H9 (cell line): ENCODE results near the gene ACTL7A. TPM values are rescaled to one million over a fixed set of nuclear protein-coding genes. Genes with fewer than 3 reads are reported as not detected.

Experiments
- DNase-seq: peaks from one replicate; pipeline ENCODE4 v3.0.0-alpha.2; 2017
- H2AFZ ChIP-seq: one replicate; pipeline ENCODE4 v1.6.1; 2013; ENCODE audit warnings: mild to moderate bottlenecking, low read length, control low read depth, moderate library complexity
- H2AK5ac ChIP-seq: 2 replicates; pipeline ENCODE4 v1.6.1; 2013; ENCODE audit warnings: low read length, control low read depth, mixed read lengths; ENCODE audit not compliant: insufficient read length
- H2BK120ac ChIP-seq: one replicate; pipeline ENCODE4 v1.6.1; 2013; ENCODE audit warnings: low read depth, mild to moderate bottlenecking, low read length, control low read depth, inconsistent platforms; ENCODE audit not compliant: poor library complexity, severe bottlenecking
- H2BK12ac ChIP-seq: 2 replicates; pipeline ENCODE4 v1.6.1; 2013; ENCODE audit warnings: low read length, control low read depth, mixed read lengths, low read depth; ENCODE audit not compliant: insufficient read length
- H2BK15ac ChIP-seq: 2 replicates; pipeline ENCODE4 v1.6.1; 2013; ENCODE audit warnings: low read depth, low read length, control low read depth
- H2BK20ac ChIP-seq: one replicate; pipeline ENCODE4 v1.6.1; 2013; ENCODE audit warnings: low read depth, mild to moderate bottlenecking, low read length, control low read depth, inconsistent platforms; ENCODE audit not compliant: poor library complexity, severe bottlenecking
- H2BK5ac ChIP-seq: 2 replicates; pipeline ENCODE4 v1.6.1; 2013; ENCODE audit warnings: low read length, control low read depth, mixed read lengths; ENCODE audit not compliant: insufficient read length
- H3K14ac ChIP-seq: 2 replicates; pipeline ENCODE4 v1.6.1; 2013; ENCODE audit warnings: low read length, control low read depth; ENCODE audit not compliant: insufficient read depth
- H3K18ac ChIP-seq: 2 replicates; pipeline ENCODE4 v1.6.1; 2013; ENCODE audit warnings: low read depth, mild to moderate bottlenecking, mixed read lengths, low read length, control low read depth; ENCODE audit not compliant: insufficient read length
- H3K23ac ChIP-seq: 2 replicates; pipeline ENCODE4 v1.6.1; 2013; ENCODE audit warnings: low read length, control low read depth, mixed read lengths, low read depth; ENCODE audit not compliant: insufficient read length
- H3K23me2 ChIP-seq: 2 replicates; pipeline ENCODE4 v1.6.1; 2013; ENCODE audit warnings: low read depth, mild to moderate bottlenecking, mixed read lengths, low read length, control low read depth; ENCODE audit not compliant: insufficient read length, poor library complexity, severe bottlenecking
- H3K27ac ChIP-seq: 2 replicates; pipeline ENCODE4 v1.5.1; 2013; ENCODE audit warnings: low read length, control low read depth, mixed read lengths, low read depth; ENCODE audit not compliant: insufficient read length
- H3K27me3 ChIP-seq: 2 replicates; pipeline ENCODE4 v1.6.1; 2013; ENCODE audit warnings: low read length, control low read depth, inconsistent platforms; ENCODE audit not compliant: insufficient read depth
- H3K4ac ChIP-seq: 2 replicates; pipeline ENCODE4 v1.6.1; 2013; ENCODE audit warnings: low read depth, mild to moderate bottlenecking, control low read depth, inconsistent platforms, low read length, moderate library complexity
- H3K4me1 ChIP-seq: 2 replicates; pipeline ENCODE4 v1.6.1; 2013; ENCODE audit warnings: low read length, control low read depth, inconsistent platforms; ENCODE audit not compliant: insufficient read depth
- H3K4me2 ChIP-seq: 2 replicates; pipeline ENCODE4 v1.6.1; 2013; ENCODE audit warnings: low read length, control low read depth, mixed read lengths; ENCODE audit not compliant: insufficient read length, insufficient read depth
- H3K56ac ChIP-seq: 2 replicates; pipeline ENCODE4 v1.6.1; 2013; ENCODE audit warnings: low read depth, mild to moderate bottlenecking, mixed read lengths, low read length, control low read depth; ENCODE audit not compliant: insufficient read length
- H3K79me1 ChIP-seq: 2 replicates; pipeline ENCODE4 v1.6.1; 2013; ENCODE audit warnings: low read depth, mild to moderate bottlenecking, moderate library complexity, low read length, control low read depth, inconsistent platforms; ENCODE audit not compliant: insufficient read depth, poor library complexity, severe bottlenecking
- H3K79me2 ChIP-seq: 2 replicates; pipeline ENCODE4 v1.6.1; 2013; ENCODE audit warnings: low read length, control low read depth, inconsistent platforms; ENCODE audit not compliant: insufficient read depth
- H3K9ac ChIP-seq: 2 replicates; pipeline ENCODE4 v1.6.1; 2013; ENCODE audit warnings: low read length, control low read depth, mixed read lengths; ENCODE audit not compliant: insufficient read length; ENCODE audit errors: extremely low read depth
- H3K9me3 ChIP-seq: one replicate; pipeline ENCODE4 v1.6.1; 2013; ENCODE audit warnings: low read depth, low read length, inconsistent platforms; ENCODE audit not compliant: control insufficient read depth
- H3T11ph ChIP-seq: one replicate; pipeline ENCODE4 v1.6.1; 2013; ENCODE audit warnings: mild to moderate bottlenecking, low read length, control low read depth, inconsistent platforms
- H4K20me1 ChIP-seq: one replicate; pipeline ENCODE4 v1.6.1; 2013; ENCODE audit not compliant: control insufficient read depth, insufficient read length, insufficient read depth
- H4K5ac ChIP-seq: 2 replicates; pipeline ENCODE4 v1.6.1; 2013; ENCODE audit warnings: low read depth, mild to moderate bottlenecking, mixed read lengths, low read length, control low read depth; ENCODE audit not compliant: insufficient read length
- H4K8ac ChIP-seq: replicated peaks from 2 replicates; pipeline ENCODE4 v1.6.1; 2013; ENCODE audit warnings: low read length, control low read depth, mixed read lengths, low read depth; ENCODE audit not compliant: insufficient read length
- H4K91ac ChIP-seq: 2 replicates; pipeline ENCODE4 v1.6.1; 2013; ENCODE audit warnings: low read depth, mild to moderate bottlenecking, moderate library complexity, mixed read lengths, low read length, control low read depth; ENCODE audit not compliant: insufficient read length
- H3K27ac Mint-ChIP-seq, 3 experiments: 2 replicates in 2 of 3; 3 replicates in 1 of 3; pipeline ENCODE4 v1.8.0; 2020 to 2021; ENCODE audit warnings: mixed read lengths in 3 of 3, mild to moderate bottlenecking in 1 of 3, moderate library complexity in 1 of 3
- H3K27me3 Mint-ChIP-seq: 2 replicates; pipeline ENCODE4 v1.8.0; 2021; ENCODE audit warnings: low read depth, mild to moderate bottlenecking, moderate library complexity, mixed read lengths
- H3K36me3 Mint-ChIP-seq, 3 experiments: 2 replicates in 2 of 3; 3 replicates in 1 of 3; pipeline ENCODE4 v1.8.0; 2020 to 2021; ENCODE audit warnings: low read depth in 3 of 3, mixed read lengths in 3 of 3; ENCODE audit not compliant: insufficient read depth in 1 of 3
- H3K4me1 Mint-ChIP-seq, 2 experiments: 2 replicates each; pipeline ENCODE4 v1.8.0; 2020; ENCODE audit warnings: mixed read lengths in 2 of 2
- H3K4me3 Mint-ChIP-seq, 2 experiments: 2 replicates in 1 of 2; 3 replicates in 1 of 2; pipeline ENCODE4 v1.8.0; 2020 to 2021; ENCODE audit warnings: mild to moderate bottlenecking in 2 of 2, mixed read lengths in 2 of 2, moderate library complexity in 1 of 2
- H3K9me3 Mint-ChIP-seq, 2 experiments: 2 replicates in 1 of 2; 3 replicates in 1 of 2; pipeline ENCODE4 v1.8.0; 2020; ENCODE audit warnings: mild to moderate bottlenecking in 2 of 2, mixed read lengths in 2 of 2, moderate library complexity in 1 of 2
- CTCF ChIP-seq: fragments of 200-600 bp; sonication (generic); conservative IDR thresholded peaks from 3 replicates; pipeline ENCODE4 v1.8.0; 2021; ENCODE audit warnings: antibody characterized with exemption, mild to moderate bottlenecking
- WGBS: extraction: QIAGEN DNeasy Blood & Tissue Kit; methylation state at CpG from one replicate; pipeline ENCODE4 v1.1.7; 2013; ENCODE audit warnings: missing lambda C conversion rate, low lambda C conversion rate, mixed read lengths; ENCODE audit not compliant: insufficient read length; ENCODE audit errors: extremely low coverage; 5-methylcytosine and 5-hydroxymethylcytosine counted together
- total RNA-seq: library from RNA; stranded (reverse); gene quantifications from 2 replicates; pipeline ENCODE4 v1.2.1, GENCODE V29; 2021

The ACTL7A gene
- total RNA-seq, 1 experiment from 2014 or later, result not detected

DNA sequence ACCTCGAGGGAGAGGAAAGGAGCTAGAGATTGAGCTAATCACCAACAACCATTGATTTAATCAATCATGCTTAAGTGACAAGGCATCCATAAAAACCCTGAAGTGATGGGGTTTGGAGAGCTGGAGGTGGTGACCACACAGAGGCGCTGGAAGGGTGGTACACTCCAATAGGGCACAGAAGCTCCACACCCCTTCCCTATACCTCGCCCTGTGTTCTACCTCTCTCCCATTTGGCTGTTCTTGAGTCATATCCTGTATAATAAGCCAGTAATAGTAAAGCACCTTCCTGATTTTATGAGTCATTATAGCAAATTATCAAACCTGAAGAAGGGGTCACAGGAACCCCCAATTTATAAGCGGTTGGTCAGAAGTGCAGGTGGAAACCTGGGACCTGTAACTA lies 24.5 kb upstream of the ACTL7A start:
- Mint-ChIP-seq H3K4me3 (no peak overlapping the region), H3K27ac (no peak overlapping the region; a peak in 1 of 7 replicates), H3K9me3 (peaks cover 3 to 4% of the 10 kb centered on the region in 2 experiments; a peak in 2 of 5 replicates), H3K36me3 (no peaks in the 10 kb centered on the region), H3K4me1 (peaks cover 21 to 23% of the 10 kb centered on the region in 2 experiments), H3K27me3 (peaks cover 3% of the 10 kb centered on the region; the same call in 1 of the 2 replicates)
- no peak for DNase-seq
- H4K8ac ChIP-seq, result no peak overlapping the region
- no peaks in the 10 kb centered on the region for H3K23me2 ChIP-seq
- H3T11ph ChIP-seq, result no peak overlapping the region
- H3K27me3 ChIP-seq, result no peaks in the 10 kb centered on the region
- H3K79me2 ChIP-seq, result no peaks in the 10 kb centered on the region
- no peak overlapping the region for H3K14ac ChIP-seq
- no peak overlapping the region for H3K23ac ChIP-seq
- no peak overlapping the region for H2BK120ac ChIP-seq
- no peak overlapping the region for H2BK20ac ChIP-seq
- H2BK15ac ChIP-seq, result no peak overlapping the region
- WGBS, result no CpG with 5 or more reads among the region's 4 CpGs
- H3K79me1 ChIP-seq, result no peaks in the 10 kb centered on the region
- no peak overlapping the region for H3K4ac ChIP-seq
- H3K27ac ChIP-seq, result no peak overlapping the region
- H3K56ac ChIP-seq, result no peak overlapping the region
- TF ChIP-seq CTCF, result no peak
- no peak overlapping the region for H3K9ac ChIP-seq
- H2AK5ac ChIP-seq, result no peak overlapping the region
- no peak overlapping the region for H3K4me2 ChIP-seq
- H3K4me1 ChIP-seq, result no peaks in the 10 kb centered on the region
- H2AFZ ChIP-seq, result no peak overlapping the region
- H4K5ac ChIP-seq, result no peak overlapping the region
- no peaks in the 10 kb centered on the region for H3K9me3 ChIP-seq
- no peaks in the 10 kb centered on the region for H4K20me1 ChIP-seq
- no peak overlapping the region for H3K18ac ChIP-seq
- H2BK12ac ChIP-seq, result no peak overlapping the region
- H4K91ac ChIP-seq, result no peak overlapping the region
- H2BK5ac ChIP-seq, result no peak overlapping the region
